ENCODE results near the gene CORO7. TPM values are rescaled to one million over a fixed set of nuclear protein-coding genes. Genes with fewer than 3 reads are reported as not detected.

Gene CORO7
- total and polyA plus RNA-seq, 9 of the 15 experiments (the other 6 are each of a cell fraction or from before 2014, with no cell fraction given) = 0.45 to 77.2 (median 18.7) TPM

GRCh38 chr16:4433914-4434787 is 17.8 kb upstream of the CORO7 start (continued):
- TF ChIP-seq MXI1 (IDR thresholded peaks at IDR 0.05; ENCODE audit: low read depth, low read length) (peak; percentile 77; the same call in 1 of the 2 replicates), ASH1L (IDR thresholded peaks at IDR 0.05; ENCODE audit: borderline replicate concordance, low read depth, partially characterized antibody) (no peak), PHF20 (IDR thresholded peaks at IDR 0.05; ENCODE audit: partially characterized antibody) (peak; percentile 35), ZNF324 (CRISPR knock-in tag; IDR thresholded peaks at IDR 0.05) (0 out of 2 replicates have a peak, but pooled peaks have one; percentile 2), HDAC6 (IDR thresholded peaks at IDR 0.05; ENCODE audit: low read depth, low read length) (no peak), TRIM24 (IDR thresholded peaks at IDR 0.05) (no peak), NR3C1 (CRISPR knock-in tag; IDR thresholded peaks at IDR 0.05) (no peak), HIVEP1 (CRISPR knock-in tag; IDR thresholded peaks at IDR 0.05) (no peak), ADNP (tag; IDR thresholded peaks at IDR 0.05) (no peak), TFAM (CRISPR knock-in tag; conservative IDR thresholded peaks at IDR 0.05) (no peak), GATA2 (CRISPR knock-in tag; IDR thresholded peaks at IDR 0.05) (peak; percentile 57), ZNF699 (CRISPR knock-in tag; IDR thresholded peaks at IDR 0.05; ENCODE audit: insufficient replicate concordance) (no peak), ZNF696 (CRISPR knock-in tag; conservative IDR thresholded peaks at IDR 0.05) (no peak), TBP (optimal IDR thresholded peaks at IDR 0.05; ENCODE audit: low read depth, low read length) (peak; percentile 64), ZBTB1 (CRISPR knock-in tag; IDR thresholded peaks at IDR 0.05; ENCODE audit: borderline replicate concordance, low read depth) (no peak), MIER1 (IDR thresholded peaks at IDR 0.05; ENCODE audit: low read depth) (no peak), RAD21 (CRISPR knock-in tag; conservative IDR thresholded peaks at IDR 0.05 in 1 of 2, IDR thresholded peaks at IDR 0.05 in 1 of 2) (no peak), KDM5B (IDR thresholded peaks at IDR 0.05; ENCODE audit: insufficient replicate concordance, low read depth, low read length) (peak; percentile 85), DACH1 (IDR thresholded peaks at IDR 0.05; ENCODE audit: partially characterized antibody) (no peak), MAFF (IDR thresholded peaks at IDR 0.05; ENCODE audit: low read length) (peak; percentile 57; the same call in 1 of the 2 replicates), RBFOX2 (IDR thresholded peaks at IDR 0.05; ENCODE audit: low read depth, low read length) (peak; percentile 65; the same call in 1 of the 2 replicates), FOXM1 (IDR thresholded peaks at IDR 0.05; ENCODE audit: low read depth) (0 out of 2 replicates have a peak, but pooled peaks have one; percentile 29), FOXM1 (CRISPR knock-in tag; IDR thresholded peaks at IDR 0.05; ENCODE audit: low read depth) (no peak), ZNF134 (CRISPR knock-in tag; conservative IDR thresholded peaks at IDR 0.05) (no peak), ATF2 (CRISPR knock-in tag; IDR thresholded peaks at IDR 0.05) (no peak), ESRRB (CRISPR knock-in tag; IDR thresholded peaks at IDR 0.05; ENCODE audit: borderline replicate concordance) (no peak)
- TF ChIP-seq, protein P1, sequence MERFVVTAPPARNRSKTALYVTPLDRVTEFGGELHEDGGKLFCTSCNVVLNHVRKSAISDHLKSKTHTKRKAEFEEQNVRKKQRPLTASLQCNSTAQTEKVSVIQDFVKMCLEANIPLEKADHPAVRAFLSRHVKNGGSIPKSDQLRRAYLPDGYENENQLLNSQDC (CRISPR knock-in tag; IDR thresholded peaks at IDR 0.05) = no peak

Measured in K562 (cell line).